Omental fat pad (tissue), 4 donors: Measurements from ENCODE around the gene DUSP9. TPM values are rescaled to one million over a fixed set of nuclear protein-coding genes. Genes with fewer than 3 reads are reported as not detected.

Experiments used
- ATAC-seq: fragments of 150-250 bp; one replicate; pipeline ENCODE4 v1.9.1; 2016; ENCODE audit warnings: mild to moderate bottlenecking, moderate library complexity; ENCODE audit not compliant: low FRiP score
- DNase-seq: peaks from one replicate; pipeline ENCODE4 v3.0.0-alpha.2; 2019; ENCODE audit warnings: low spot score
- total RNA-seq, 4 donors: library from RNA; depleted of rRNA; stranded (reverse); fragments of >200 nt; gene quantifications; one replicate each; pipeline ENCODE4 v1.1.0, GENCODE V29; 2016
- TF ChIP-seq, protein P1 (sequence below), 3 donors: fragments of 450-650 bp; IDR thresholded peaks; one replicate each; pipeline ENCODE4 v1.5.1; 2016 to 2017; ENCODE audit warnings: antibody characterized with exemption in 3 of 3, mild to moderate bottlenecking in 3 of 3, moderate library complexity in 2 of 3

DUSP9 gene
- total RNA-seq, 4 donors from 2014 or later: 0.48 to 2.3 TPM; not detected in 2

DNA sequence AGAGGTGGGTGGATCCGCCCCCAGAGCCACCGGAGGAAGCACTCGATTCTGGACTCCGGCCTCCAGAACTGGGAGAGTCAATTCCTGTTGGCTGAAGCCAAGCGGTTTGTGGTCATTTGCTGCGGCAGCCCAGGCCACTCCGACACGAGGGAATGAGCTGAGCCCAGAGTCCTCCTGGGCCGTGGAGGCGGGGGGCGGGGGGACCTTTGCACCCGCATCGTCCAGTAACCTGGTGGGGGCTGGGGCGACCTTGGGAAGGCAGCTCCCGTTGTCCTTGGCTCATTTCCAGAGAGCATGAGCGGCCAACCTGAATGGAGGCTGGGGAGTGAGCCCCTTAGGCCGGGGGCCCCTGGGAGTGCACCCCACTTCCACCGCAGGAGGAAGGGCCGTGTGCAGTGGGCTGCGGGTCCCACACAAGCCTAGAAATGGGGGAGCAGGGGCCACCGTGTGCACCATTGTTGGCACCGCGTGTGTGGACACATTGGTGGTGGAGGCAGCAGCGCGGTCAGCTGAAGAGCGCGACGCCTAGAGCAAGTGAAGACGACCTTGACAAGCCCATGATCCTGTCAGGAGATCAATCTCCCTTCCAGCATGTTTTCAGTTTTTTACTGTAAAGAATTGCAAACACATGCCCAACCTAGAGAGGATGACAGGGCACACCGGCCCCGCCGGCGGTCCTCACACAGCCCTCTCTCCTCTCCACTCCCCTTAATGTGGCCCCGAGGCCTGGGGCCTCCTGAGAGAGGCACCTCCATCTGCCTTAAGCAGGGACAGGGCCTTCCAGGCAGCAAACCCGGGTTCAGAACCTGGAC, 19.9 kb upstream of the DUSP9 start:
- DNase-seq (no peak), ATAC-seq (no peak)
- TF ChIP-seq, protein P1, sequence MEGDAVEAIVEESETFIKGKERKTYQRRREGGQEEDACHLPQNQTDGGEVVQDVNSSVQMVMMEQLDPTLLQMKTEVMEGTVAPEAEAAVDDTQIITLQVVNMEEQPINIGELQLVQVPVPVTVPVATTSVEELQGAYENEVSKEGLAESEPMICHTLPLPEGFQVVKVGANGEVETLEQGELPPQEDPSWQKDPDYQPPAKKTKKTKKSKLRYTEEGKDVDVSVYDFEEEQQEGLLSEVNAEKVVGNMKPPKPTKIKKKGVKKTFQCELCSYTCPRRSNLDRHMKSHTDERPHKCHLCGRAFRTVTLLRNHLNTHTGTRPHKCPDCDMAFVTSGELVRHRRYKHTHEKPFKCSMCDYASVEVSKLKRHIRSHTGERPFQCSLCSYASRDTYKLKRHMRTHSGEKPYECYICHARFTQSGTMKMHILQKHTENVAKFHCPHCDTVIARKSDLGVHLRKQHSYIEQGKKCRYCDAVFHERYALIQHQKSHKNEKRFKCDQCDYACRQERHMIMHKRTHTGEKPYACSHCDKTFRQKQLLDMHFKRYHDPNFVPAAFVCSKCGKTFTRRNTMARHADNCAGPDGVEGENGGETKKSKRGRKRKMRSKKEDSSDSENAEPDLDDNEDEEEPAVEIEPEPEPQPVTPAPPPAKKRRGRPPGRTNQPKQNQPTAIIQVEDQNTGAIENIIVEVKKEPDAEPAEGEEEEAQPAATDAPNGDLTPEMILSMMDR (IDR thresholded peaks at IDR 0.05): no peak

DNA sequence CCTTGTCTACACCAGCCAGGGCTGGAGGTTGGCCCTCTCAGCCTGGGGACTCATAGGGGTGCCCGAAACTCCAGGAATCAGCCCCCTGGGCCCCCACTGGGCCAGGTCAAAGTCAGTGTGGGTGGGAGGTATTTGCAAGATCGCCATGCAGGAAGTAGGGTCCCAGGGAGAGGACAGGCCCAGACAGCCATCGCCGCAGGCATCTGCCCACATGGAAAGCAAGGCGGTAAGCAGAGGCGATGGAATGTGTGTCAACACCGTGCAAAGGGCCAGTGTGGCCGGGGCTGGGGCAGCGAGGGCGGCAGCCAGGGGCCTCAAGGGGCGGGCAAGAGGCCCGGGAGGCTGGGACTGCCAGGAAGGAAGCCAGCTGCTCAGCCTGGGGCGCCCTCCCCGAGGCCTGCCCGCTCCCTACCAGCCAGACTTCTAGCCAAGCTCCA, 19.3 kb upstream of the DUSP9 start:
- TF ChIP-seq, protein P1 (IDR thresholded peaks at IDR 0.05): no peak
- no peak for ATAC-seq
- no peak for DNase-seq

DNA sequence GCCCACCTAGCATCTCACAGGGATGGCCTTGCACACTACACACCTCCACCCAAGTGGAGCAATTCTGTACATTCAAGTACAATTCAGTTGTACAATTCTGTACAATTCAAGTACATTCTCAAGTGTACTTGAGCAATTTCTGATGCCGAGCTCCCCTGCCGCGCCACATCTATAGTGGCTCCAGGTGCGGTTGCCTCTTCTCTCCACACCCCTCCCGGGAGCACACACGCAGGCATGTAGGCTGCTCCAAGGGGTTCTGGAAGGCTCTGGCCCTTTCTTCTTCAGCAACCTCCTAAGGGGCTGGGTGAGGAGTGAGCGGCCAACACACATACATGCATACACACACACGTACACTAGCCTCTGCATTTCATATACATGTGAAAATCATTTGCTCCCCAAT, 18.9 kb upstream of the DUSP9 start:
- no peak for DNase-seq
- TF ChIP-seq, protein P1 (IDR thresholded peaks at IDR 0.05): no peak
- no peak for ATAC-seq

DNA sequence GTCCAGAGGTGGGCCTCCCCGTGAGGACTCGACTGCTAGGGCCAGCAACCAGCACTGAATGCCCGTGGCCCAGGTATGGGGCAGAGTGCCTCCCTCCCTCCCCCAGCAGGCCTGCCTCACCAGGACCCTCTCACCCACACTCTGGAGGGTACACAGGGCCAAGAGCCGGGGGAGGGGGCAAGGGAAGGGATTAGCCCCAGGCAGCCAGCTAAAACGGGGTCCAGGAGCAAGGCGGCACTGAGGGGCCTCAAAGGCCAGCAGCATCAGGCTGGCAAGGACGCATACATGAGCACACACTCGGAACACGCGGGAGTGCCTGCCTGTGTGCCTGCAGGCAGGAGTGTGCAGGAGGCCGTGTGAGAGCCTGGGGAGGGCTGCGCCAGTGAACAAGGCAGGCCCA, 18.3 kb upstream of the DUSP9 start:
- ATAC-seq (no peak), DNase-seq (no peak)
- TF ChIP-seq, protein P1 (IDR thresholded peaks at IDR 0.05): no peak

DNA sequence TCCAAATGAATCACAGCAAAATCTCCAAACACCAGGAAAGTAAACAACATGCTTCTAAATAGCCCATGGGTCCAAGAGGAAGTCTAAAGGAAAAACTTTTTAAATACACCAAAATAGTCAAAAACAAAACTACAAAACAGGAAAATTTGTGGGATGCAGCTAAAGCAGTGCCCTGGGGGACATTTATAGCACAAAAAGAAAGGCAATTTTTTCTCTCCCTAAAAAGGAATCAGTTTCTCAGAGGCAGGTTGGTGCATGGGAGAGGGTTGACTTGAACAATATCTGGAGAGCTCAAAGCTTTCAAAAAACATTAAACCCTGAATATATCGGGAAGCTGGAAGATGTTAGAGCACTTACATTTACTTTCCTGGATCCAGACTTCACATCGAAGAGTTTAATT, 15.7 kb upstream of the DUSP9 start:
- DNase-seq (no peak), ATAC-seq (no peak)
- TF ChIP-seq, protein P1 (IDR thresholded peaks at IDR 0.05): no peak

DNA sequence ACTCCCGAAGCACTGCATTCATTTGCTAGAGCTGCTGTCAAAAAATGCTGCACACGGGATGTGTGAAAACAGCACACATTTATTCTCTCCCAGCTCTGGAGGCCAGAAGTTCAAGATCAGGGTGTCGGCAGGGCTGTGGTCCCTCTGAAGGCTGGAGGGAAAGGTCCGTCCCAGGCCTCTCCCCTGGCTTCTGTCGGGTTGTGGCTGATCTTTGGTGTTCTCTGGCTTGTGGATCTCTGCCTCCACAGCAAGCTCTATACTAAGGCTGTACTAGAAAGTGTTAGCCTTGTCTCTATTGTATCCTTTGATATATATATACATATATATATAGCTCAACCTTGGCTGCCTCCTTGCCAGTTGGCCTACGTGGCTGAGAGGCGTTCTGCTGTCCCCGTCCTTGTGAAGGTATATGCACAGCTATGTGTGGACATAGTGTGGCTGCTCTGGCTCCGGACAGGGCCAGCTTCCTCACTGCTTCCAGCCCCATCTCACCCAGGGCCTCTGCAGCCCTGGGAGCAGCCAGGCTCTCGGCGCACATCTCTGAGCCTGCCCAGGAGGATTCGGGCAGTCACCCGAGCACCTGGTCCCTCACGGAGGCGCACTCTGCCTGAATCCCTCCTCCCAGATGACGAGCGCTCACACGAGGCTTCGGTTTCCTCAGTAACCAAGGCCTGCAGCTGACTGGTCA, 15.0 kb upstream of the DUSP9 start:
- TF ChIP-seq, protein P1 (IDR thresholded peaks at IDR 0.05): no peak
- no peak for ATAC-seq
- no peak for DNase-seq

DNA sequence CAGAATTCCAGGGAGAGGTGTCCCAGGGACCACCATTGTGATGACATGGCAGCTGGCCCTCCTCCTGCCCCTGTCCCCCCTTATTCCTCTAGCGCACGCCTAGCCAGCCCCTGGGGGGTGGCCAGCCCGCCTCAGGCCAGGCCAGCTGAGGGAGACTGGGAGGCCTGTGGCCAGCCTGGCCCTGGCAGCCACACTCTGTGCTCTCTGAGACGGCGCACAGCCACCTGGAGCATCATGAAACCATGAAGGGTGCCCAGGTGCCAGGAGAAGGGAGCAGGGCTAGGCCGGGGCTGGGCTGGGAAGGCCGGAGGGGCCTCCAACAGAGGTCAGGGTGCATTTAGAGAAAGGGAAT, 14.4 kb upstream of the DUSP9 start:
- TF ChIP-seq, protein P1 (IDR thresholded peaks at IDR 0.05): no peak
- ATAC-seq: no peak
- DNase-seq: no peak
